C1 segment of cervical spinal cord (tissue), 14 donors: Measurements from ENCODE around the gene WDFY3.

ENCODE experiments used
- DNase-seq, 14 donors: peaks; one replicate each; lab custom pipeline; 2025; lab: John Stamatoyannopoulos, UW

Gene WDFY3

GRCh38 chr4:84796394-84796793, 170.1 kb downstream of the WDFY3 start:
- DNase-seq = no peak

GRCh38 chr4:84792366-84793301, 173.9 kb downstream of the WDFY3 start:
- no peak for DNase-seq

- DNase-seq = no peak
These were observed 175.5 kb downstream of the WDFY3 start for GRCh38 chr4:84790769-84791565.

GRCh38 chr4:84786478-84786877, 180.0 kb downstream of the WDFY3 start:
- DNase-seq = no peak

GRCh38 chr4:84782517-84782916, 184.0 kb downstream of the WDFY3 start:
- DNase-seq = no peak

- DNase-seq = no peak
These were observed 185.8 kb downstream of the WDFY3 start for GRCh38 chr4:84780719-84781118.

- no peak for DNase-seq
These were observed 188.4 kb downstream of the WDFY3 start for GRCh38 chr4:84778041-84778440.

- no peak for DNase-seq
These were observed 199.3 kb downstream of the WDFY3 start for GRCh38 chr4:84767168-84767567.

GRCh38 chr4:84753321-84753972, 213.0 kb downstream of the WDFY3 start:
- no peak for DNase-seq

GRCh38 chr4:84751707-84752106, 214.8 kb downstream of the WDFY3 start:
- DNase-seq = peak in 1 of 14 donors; percentile 3

- DNase-seq = no peak
These were observed 215.6 kb downstream of the WDFY3 start for GRCh38 chr4:84750960-84751283.

GRCh38 chr4:84750260-84750959, 216.1 kb downstream of the WDFY3 start:
- DNase-seq = peak in 1 of 14 donors; percentile 38

- DNase-seq = no peak
These were observed 226.4 kb downstream of the WDFY3 start for GRCh38 chr4:84740057-84740456.

GRCh38 chr4:84738622-84739021, 227.9 kb downstream of the WDFY3 start:
- DNase-seq = no peak

GRCh38 chr4:84737656-84738055, 228.8 kb downstream of the WDFY3 start:
- DNase-seq = no peak

- DNase-seq = no peak
These were observed 232.5 kb downstream of the WDFY3 start for GRCh38 chr4:84734037-84734436.

- no peak for DNase-seq
These were observed 233.0 kb downstream of the WDFY3 start for GRCh38 chr4:84733343-84734033.

- no peak for DNase-seq
These were observed 236.1 kb downstream of the WDFY3 start for GRCh38 chr4:84730375-84730774.

GRCh38 chr4:84727491-84727890, 239.0 kb downstream of the WDFY3 start:
- DNase-seq = no peak

GRCh38 chr4:84726356-84726755, 240.1 kb downstream of the WDFY3 start:
- no peak for DNase-seq

GRCh38 chr4:84722720-84723119, 243.8 kb downstream of the WDFY3 start:
- no peak for DNase-seq
